Kidney epithelial cell (primary cell): ENCODE measurements around the gene FAM98C. TPM values are rescaled to one million over a fixed set of nuclear protein-coding genes. Genes with fewer than 3 reads are reported as not detected.

Experiments used
- DNase-seq: peaks from one replicate; pipeline ENCODE4 v3.0.0-alpha.2; 2010; ENCODE audit warnings: low read depth
- H3K27me3 ChIP-seq: 2 replicates; pipeline ENCODE4 v1.6.0; 2011; ENCODE audit warnings: low read length; ENCODE audit not compliant: control insufficient read depth, insufficient read depth
- H3K36me3 ChIP-seq: 2 replicates; pipeline ENCODE4 v1.5.1; 2011; ENCODE audit warnings: low read length; ENCODE audit not compliant: control insufficient read depth, insufficient read depth
- H3K4me3 ChIP-seq: 2 replicates; pipeline ENCODE4 v1.5.1; 2011; ENCODE audit warnings: low read depth, mild to moderate bottlenecking, control low read depth, low read length
- total RNA-seq: library from RNA; depleted of rRNA; stranded (reverse); fragments of >200 nt; gene quantifications from 2 replicates; pipeline ENCODE4 v1.2.3, GENCODE V29; 2015
- TF ChIP-seq, protein P1 (sequence below): IDR thresholded peaks from 2 replicates; pipeline ENCODE4 v1.5.1; 2011; ENCODE audit warnings: mild to moderate bottlenecking, moderate library complexity, low read length, control low read depth, inconsistent platforms; ENCODE audit not compliant: insufficient read depth, poor library complexity, severe bottlenecking

Gene FAM98C
- total RNA-seq, 1 donor from 2014 or later, result 17.8 TPM

DNA sequence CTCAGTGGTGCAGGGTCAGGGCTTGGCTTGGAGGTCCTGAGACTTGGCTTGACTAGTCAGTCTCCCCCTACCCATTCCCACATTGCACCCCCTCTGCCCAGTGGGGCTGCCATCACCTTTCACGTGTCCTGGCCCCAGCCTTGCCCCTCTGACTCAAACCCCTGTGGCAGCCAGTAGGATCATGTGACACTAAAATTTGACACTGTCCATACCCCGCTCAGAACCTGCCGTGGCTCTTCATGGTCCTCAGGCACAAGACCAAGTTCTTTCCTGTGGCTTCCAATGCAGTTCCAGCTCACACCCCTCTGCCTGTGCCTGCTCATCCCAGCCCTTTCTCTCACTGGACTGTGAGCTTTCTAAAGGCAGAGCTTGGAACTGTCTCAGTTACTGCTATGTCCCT, 26.3 kb upstream of the FAM98C start:
- no peak for DNase-seq
- Histone ChIP-seq H3K27me3 (no peaks in the 10 kb centered on the region), H3K36me3 (peaks cover 6% of the 10 kb centered on the region), H3K4me3 (no peak overlapping the region)
- TF ChIP-seq, protein P1, sequence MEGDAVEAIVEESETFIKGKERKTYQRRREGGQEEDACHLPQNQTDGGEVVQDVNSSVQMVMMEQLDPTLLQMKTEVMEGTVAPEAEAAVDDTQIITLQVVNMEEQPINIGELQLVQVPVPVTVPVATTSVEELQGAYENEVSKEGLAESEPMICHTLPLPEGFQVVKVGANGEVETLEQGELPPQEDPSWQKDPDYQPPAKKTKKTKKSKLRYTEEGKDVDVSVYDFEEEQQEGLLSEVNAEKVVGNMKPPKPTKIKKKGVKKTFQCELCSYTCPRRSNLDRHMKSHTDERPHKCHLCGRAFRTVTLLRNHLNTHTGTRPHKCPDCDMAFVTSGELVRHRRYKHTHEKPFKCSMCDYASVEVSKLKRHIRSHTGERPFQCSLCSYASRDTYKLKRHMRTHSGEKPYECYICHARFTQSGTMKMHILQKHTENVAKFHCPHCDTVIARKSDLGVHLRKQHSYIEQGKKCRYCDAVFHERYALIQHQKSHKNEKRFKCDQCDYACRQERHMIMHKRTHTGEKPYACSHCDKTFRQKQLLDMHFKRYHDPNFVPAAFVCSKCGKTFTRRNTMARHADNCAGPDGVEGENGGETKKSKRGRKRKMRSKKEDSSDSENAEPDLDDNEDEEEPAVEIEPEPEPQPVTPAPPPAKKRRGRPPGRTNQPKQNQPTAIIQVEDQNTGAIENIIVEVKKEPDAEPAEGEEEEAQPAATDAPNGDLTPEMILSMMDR, result no peak

DNA sequence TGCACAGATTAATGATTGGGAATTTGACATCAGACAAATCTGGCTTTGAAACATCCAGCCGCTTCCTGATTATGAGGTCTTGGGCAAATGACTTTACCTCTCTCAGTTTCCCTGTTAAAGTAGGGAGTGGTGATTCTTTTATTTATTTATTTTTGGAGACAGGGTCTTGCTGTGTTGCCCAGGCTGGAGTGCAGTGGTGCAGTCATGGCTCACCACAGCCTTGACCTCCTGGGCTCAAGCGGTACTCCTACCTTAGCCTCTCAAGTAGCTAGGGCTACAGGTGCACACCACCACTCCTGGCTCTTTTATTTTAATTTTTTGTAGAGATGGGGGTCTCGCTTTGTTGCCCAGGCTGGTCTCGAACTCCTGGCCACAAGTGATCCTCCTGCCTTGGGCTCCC, 25.8 kb upstream of the FAM98C start:
- Histone ChIP-seq H3K36me3 (peaks cover 6% of the 10 kb centered on the region), H3K4me3 (no peak overlapping the region), H3K27me3 (no peaks in the 10 kb centered on the region)
- no peak for DNase-seq
- TF ChIP-seq, protein P1, result no peak

DNA sequence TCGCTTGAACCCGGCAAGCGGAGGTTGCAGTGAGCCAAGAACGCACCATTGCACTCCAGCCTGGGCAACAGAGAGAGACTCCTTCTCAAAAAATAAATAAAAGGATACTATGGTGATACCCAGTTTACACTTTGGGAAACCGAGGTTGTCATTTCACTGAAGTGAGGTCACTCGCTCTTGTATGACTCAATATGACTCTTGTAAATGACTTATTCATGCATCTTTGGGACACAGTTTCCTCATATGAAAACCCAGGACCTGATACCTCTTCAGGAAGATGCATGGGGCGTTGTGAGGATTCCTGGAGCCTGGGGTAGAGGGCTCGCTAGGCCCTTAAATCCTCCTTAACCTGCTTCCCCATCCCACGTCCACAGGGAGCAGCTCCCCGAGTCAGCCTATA, 24.0 kb upstream of the FAM98C start:
- H3K27me3 ChIP-seq, result no peaks in the 10 kb centered on the region
- no peak overlapping the region for H3K4me3 ChIP-seq
- TF ChIP-seq, protein P1, result no peak
- DNase-seq, result no peak
- peaks cover 8% of the 10 kb centered on the region for H3K36me3 ChIP-seq

DNA sequence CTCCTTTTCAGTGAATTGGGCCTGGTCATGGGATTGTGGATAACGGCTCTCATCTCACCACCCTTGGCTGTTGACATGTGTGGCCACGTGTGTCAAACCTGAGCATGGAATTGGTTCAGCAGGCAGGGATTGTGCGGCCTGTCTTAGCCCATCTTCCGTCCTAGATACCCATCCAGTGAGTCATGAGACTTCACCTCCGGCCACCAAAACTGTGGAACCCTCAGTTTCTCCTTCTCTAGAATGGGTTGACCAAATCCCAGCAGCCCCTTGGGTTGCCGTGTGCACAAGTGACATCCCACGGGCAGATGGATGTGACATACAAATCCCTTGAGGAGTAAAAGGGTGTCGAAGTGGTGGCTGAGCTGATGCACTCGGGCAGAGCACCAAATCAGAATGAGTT, 21.8 kb upstream of the FAM98C start:
- TF ChIP-seq, protein P1, result no peak
- Histone ChIP-seq H3K27me3 (peaks cover 3% of the 10 kb centered on the region), H3K4me3 (no peak overlapping the region), H3K36me3 (peaks cover 8% of the 10 kb centered on the region)
- no peak for DNase-seq

DNA sequence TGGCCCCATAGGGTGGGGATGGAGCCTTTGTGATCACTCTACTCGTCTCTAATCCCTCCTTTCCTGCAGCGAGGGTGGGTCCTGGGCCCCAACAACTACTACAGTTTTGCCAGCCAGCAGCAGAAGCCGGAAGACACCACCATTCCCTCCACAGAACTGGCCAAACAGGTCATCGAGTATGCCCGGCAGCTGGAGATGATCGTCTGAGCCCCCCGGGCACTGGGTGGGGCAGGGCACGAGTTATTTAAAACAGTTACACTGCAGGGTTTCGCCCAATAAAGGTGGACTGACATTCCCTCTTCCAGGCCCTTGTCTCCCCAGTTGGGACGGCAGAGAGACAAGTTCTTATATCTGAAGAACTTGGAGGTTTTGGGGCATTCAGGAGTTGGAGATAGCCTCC, 19.7 kb upstream of the FAM98C start:
- Histone ChIP-seq H3K27me3 (peaks cover 8% of the 10 kb centered on the region), H3K4me3 (no peak overlapping the region), H3K36me3 (peaks cover 8% of the 10 kb centered on the region)
- TF ChIP-seq, protein P1, result no peak
- DNase-seq, result no peak

DNA sequence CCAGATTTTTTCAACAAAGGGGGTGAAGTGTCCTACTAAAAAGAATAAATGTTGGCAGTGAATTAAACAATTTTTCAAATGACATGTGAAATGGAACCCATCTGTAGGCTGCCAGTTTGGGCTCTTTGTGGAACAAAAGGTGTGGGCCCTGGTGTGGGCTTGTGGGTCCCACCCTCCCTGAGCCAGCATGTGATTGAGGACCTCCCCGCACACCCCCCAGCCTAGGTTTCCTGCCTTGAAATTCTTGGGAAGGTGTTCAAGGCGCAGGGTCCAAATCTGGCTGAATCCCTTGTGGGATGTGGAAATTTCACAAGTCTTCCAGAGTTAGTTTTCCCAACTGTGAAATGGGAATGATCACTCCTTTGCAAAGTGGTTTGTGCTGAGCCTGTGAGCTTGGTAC, 19.1 kb upstream of the FAM98C start:
- no peak for DNase-seq

More for the DNA sequence above, 19.1 kb upstream of the FAM98C start:
- no peak overlapping the region for H3K4me3 ChIP-seq
- H3K27me3 ChIP-seq, result peaks cover 8% of the 10 kb centered on the region
- peaks cover 8% of the 10 kb centered on the region for H3K36me3 ChIP-seq
- TF ChIP-seq, protein P1, result no peak
